BJ (cell line): ENCODE measurements around the gene MASTL. TPM values are rescaled to one million over a fixed set of nuclear protein-coding genes. Genes with fewer than 3 reads are reported as not detected.
A peak's percentile ranks its signal among the peaks of the same experiment; 100 is the strongest.

Experiments
- CTCF ChIA-PET: fragments of 350-600 bp; formaldehyde crosslinking; extraction: SDS; loops from one replicate; lab custom pipeline; 2021; ENCODE audit warnings: antibody characterized with exemption, inconsistent platforms; lab: Yijun Ruan, JAX
- POLR2A ChIA-PET: fragments of 300-600 bp; sonication (Branson Sonifier 250); formaldehyde crosslinking; extraction: SDS; loops from one replicate; lab custom pipeline; 2021; ENCODE audit warnings: antibody characterized with exemption; lab: Charles Lee
- DNase-seq: peaks from one replicate; pipeline ENCODE4 v3.0.0-alpha.2; 2011; ENCODE audit warnings: low read depth
- H3K27me3 ChIP-seq: 2 replicates; pipeline ENCODE4 v1.6.0; 2011; ENCODE audit warnings: low read length; ENCODE audit not compliant: control insufficient read depth, insufficient read depth
- H3K36me3 ChIP-seq: 2 replicates; pipeline ENCODE4 v1.5.1; 2011; ENCODE audit warnings: low read length; ENCODE audit not compliant: control insufficient read depth, insufficient read depth
- H3K4me3 ChIP-seq: 2 replicates; pipeline ENCODE4 v1.5.1; 2011; ENCODE audit warnings: low read depth, mild to moderate bottlenecking, control low read depth, low read length
- CTCF ChIP-seq: IDR thresholded peaks from 2 replicates; pipeline ENCODE4 v1.5.1; 2011; ENCODE audit warnings: low read depth, mild to moderate bottlenecking, control low read depth, inconsistent platforms, low read length, moderate library complexity; ENCODE audit not compliant: insufficient read depth
- polyA plus RNA-seq: library from polyadenylated mRNA; depleted of rRNA; stranded (reverse); fragments of >200 nt; gene quantifications from 2 replicates; pipeline ENCODE4 v1.2.3, GENCODE V29; 2011

Gene MASTL
- polyA plus RNA-seq, 1 experiment = 3.1 TPM

GRCh38 chr10:27207350-27207749 lies 52.2 kb downstream of the MASTL start:
- ChIA-PET POLR2A (no interaction called here), CTCF (interaction anchor here (0.6 to 1.6 kb wide), 3 partner anchors 16 to 137 kb away, joined by 3 to 5 read pairs (median 3); no protein-coding TSS in a partner anchor)
- no peak for DNase-seq

GRCh38 chr10:27223964-27224363 lies 68.8 kb downstream of the MASTL start:
- peaks cover 4% of the 10 kb centered on the region for H3K36me3 ChIP-seq
- no peaks in the 10 kb centered on the region for H3K27me3 ChIP-seq
- no peak overlapping the region for H3K4me3 ChIP-seq
- ChIA-PET CTCF (interaction anchor here (0.6 to 2.5 kb wide), 17 partner anchors 10 to 137 kb away, joined by 3 to 10 read pairs (median 3); partner anchors contain the start of gene ACBD5), POLR2A (no interaction called here)
- peak; percentile 63 for TF ChIP-seq CTCF
- DNase-seq = no peak

More at GRCh38 chr10:27207350-27207749, 52.2 kb downstream of the MASTL start:
- H3K4me3 ChIP-seq = no peak overlapping the region
- peaks cover 6% of the 10 kb centered on the region for H3K36me3 ChIP-seq
- H3K27me3 ChIP-seq = no peaks in the 10 kb centered on the region
- TF ChIP-seq CTCF = no peak

GRCh38 chr10:27225011-27225590 lies 69.9 kb downstream of the MASTL start:
- CTCF ChIA-PET = interaction anchor here (1.5 to 2.5 kb wide), 3 partner anchors 15 to 135 kb away, joined by 3 to 10 read pairs (median 8); partner anchors contain the start of gene ACBD5
- no peaks in the 10 kb centered on the region for H3K27me3 ChIP-seq
- no peak for TF ChIP-seq CTCF
- no peak overlapping the region for H3K4me3 ChIP-seq
- peaks cover 3% of the 10 kb centered on the region; the same call in 1 of the 2 replicates for H3K36me3 ChIP-seq
- no peak for DNase-seq
- POLR2A ChIA-PET = no interaction called here

- ChIA-PET CTCF (interaction anchor here (2.5 kb wide), 1 partner anchor 14 kb away, joined by 10 read pairs; the partner anchor contains the start of gene ACBD5), POLR2A (no interaction called here)
- Histone ChIP-seq H3K36me3 (peaks cover 4% of the 10 kb centered on the region), H3K27me3 (no peaks in the 10 kb centered on the region), H3K4me3 (no peak overlapping the region)
- TF ChIP-seq CTCF = no peak
- DNase-seq = no peak
These were observed 70.6 kb downstream of the MASTL start for GRCh38 chr10:27225642-27226257.

- TF ChIP-seq CTCF = no peak
- ChIA-PET CTCF (no interaction called here), POLR2A (no interaction called here)
- DNase-seq = no peak
- Histone ChIP-seq H3K4me3 (no peak overlapping the region), H3K36me3 (peaks cover 3% of the 10 kb centered on the region; the same call in 1 of the 2 replicates), H3K27me3 (no peaks in the 10 kb centered on the region)
These were observed 74.9 kb downstream of the MASTL start for GRCh38 chr10:27230022-27230421.
